ENCODE data around the gene IFNA17.
A peak's percentile ranks its signal among the peaks of the same experiment; 100 is the strongest.
"Not testable (repeated sequence)": the region's sequence is repeated elsewhere in the genome, so short reads cannot be mapped to it uniquely, and the experiment has no call there.

GRCh38 chr9:21235468-21236359 is 7.7 kb upstream of the IFNA17 start:
- not testable (repeated sequence) for TF ChIP-seq EZH2 (IDR thresholded peaks at IDR 0.05; ENCODE audit: low read length, missing control alignments)
- peak; percentile 42 to 67 for TF ChIP-seq CTCF (conservative IDR thresholded peaks at IDR 0.05 in 1 of 2, IDR thresholded peaks at IDR 0.05 in 1 of 2; ENCODE audit: low read depth in 1 of 2, low read length in 2 of 2)

All from fibroblast of lung (primary cell).